Measurements from ENCODE around the gene HIVEP3. TPM values are rescaled to one million over a fixed set of nuclear protein-coding genes. Genes with fewer than 3 reads are reported as not detected.

HIVEP3 gene
- total RNA-seq, 1 experiment from 2014 or later, result 1.4 TPM

GRCh38 chr1:41883507-41883906 lies 35.2 kb downstream of the HIVEP3 start:
- Histone ChIP-seq H3K4ac (ENCODE audit: low read depth, low read length) (no peak overlapping the region), H3K9ac (ENCODE audit: extremely low read depth, insufficient read length, low read length) (no peak overlapping the region), H3K79me2 (ENCODE audit: insufficient read depth, low read length) (no peaks in the 10 kb centered on the region), H3K23ac (ENCODE audit: insufficient read length, low read depth, low read length) (no peak overlapping the region), H2AFZ (ENCODE audit: low read length) (no peak overlapping the region), H4K8ac (replicated peaks; ENCODE audit: insufficient read length, low read depth, low read length) (no peak overlapping the region), H3K79me1 (ENCODE audit: insufficient read depth, low read depth, low read length, poor library complexity, severe bottlenecking) (no peaks in the 10 kb centered on the region), H2BK120ac (ENCODE audit: low read depth, low read length, poor library complexity, severe bottlenecking) (no peak overlapping the region), H2BK15ac (ENCODE audit: low read depth, low read length) (no peak overlapping the region), H3K27ac (ENCODE audit: insufficient read length, low read depth, low read length) (no peak overlapping the region), H3K9me3 (ENCODE audit: control insufficient read depth, low read depth, low read length) (no peaks in the 10 kb centered on the region), H4K91ac (ENCODE audit: insufficient read length, low read depth, low read length) (no peak overlapping the region), H3K4me1 (ENCODE audit: insufficient read depth, low read length) (peaks cover 12% of the 10 kb centered on the region; the same call in 1 of the 2 replicates), H2BK5ac (ENCODE audit: insufficient read length, low read length) (no peak overlapping the region), H3K27me3 (ENCODE audit: insufficient read depth, low read length) (no peaks in the 10 kb centered on the region), H2AK5ac (ENCODE audit: insufficient read length, low read length) (no peak overlapping the region), H3K23me2 (ENCODE audit: insufficient read length, low read depth, low read length, poor library complexity, severe bottlenecking) (no peaks in the 10 kb centered on the region), H3K18ac (ENCODE audit: insufficient read length, low read depth, low read length) (no peak overlapping the region), H2BK20ac (ENCODE audit: low read depth, low read length, poor library complexity, severe bottlenecking) (no peak overlapping the region), H4K20me1 (ENCODE audit: control insufficient read depth, insufficient read depth, insufficient read length) (no peaks in the 10 kb centered on the region), H2BK12ac (ENCODE audit: insufficient read length, low read depth, low read length) (no peak overlapping the region), H3T11ph (ENCODE audit: low read length) (no peak overlapping the region), H3K14ac (ENCODE audit: insufficient read depth, low read length) (no peak overlapping the region), H3K4me2 (ENCODE audit: insufficient read depth, insufficient read length, low read length) (no peak overlapping the region), H4K5ac (ENCODE audit: insufficient read length, low read depth, low read length) (no peak overlapping the region), H3K56ac (ENCODE audit: insufficient read length, low read depth, low read length) (no peak overlapping the region)
- H3K36me3 Mint-ChIP-seq (ENCODE audit: insufficient read depth in 1 of 3, low read depth in 3 of 3), result no peaks in the 10 kb centered on the region
- TF ChIP-seq, protein P1, sequence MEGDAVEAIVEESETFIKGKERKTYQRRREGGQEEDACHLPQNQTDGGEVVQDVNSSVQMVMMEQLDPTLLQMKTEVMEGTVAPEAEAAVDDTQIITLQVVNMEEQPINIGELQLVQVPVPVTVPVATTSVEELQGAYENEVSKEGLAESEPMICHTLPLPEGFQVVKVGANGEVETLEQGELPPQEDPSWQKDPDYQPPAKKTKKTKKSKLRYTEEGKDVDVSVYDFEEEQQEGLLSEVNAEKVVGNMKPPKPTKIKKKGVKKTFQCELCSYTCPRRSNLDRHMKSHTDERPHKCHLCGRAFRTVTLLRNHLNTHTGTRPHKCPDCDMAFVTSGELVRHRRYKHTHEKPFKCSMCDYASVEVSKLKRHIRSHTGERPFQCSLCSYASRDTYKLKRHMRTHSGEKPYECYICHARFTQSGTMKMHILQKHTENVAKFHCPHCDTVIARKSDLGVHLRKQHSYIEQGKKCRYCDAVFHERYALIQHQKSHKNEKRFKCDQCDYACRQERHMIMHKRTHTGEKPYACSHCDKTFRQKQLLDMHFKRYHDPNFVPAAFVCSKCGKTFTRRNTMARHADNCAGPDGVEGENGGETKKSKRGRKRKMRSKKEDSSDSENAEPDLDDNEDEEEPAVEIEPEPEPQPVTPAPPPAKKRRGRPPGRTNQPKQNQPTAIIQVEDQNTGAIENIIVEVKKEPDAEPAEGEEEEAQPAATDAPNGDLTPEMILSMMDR (conservative IDR thresholded peaks at IDR 0.05), result no peak
- no peak for DNase-seq
- no peaks in the 10 kb centered on the region; a peak in 1 of 5 replicates for H3K9me3 Mint-ChIP-seq
- no peak overlapping the region for H3K4me3 Mint-ChIP-seq
- H3K27me3 Mint-ChIP-seq (ENCODE audit: low read depth), result no peaks in the 10 kb centered on the region
- no CpG with 5 or more reads among the region's 3 CpGs for WGBS (ENCODE audit: extremely low coverage, insufficient read length, low lambda C conversion rate)
- peaks cover 13% of the 10 kb centered on the region in 2 experiments for H3K4me1 Mint-ChIP-seq
- no peak overlapping the region; a peak in 1 of 7 replicates for H3K27ac Mint-ChIP-seq

Measured in H9 (cell line).